Lower lobe of right lung (tissue), 2 donors: Measurements from ENCODE around the gene GET4. TPM values are rescaled to one million over a fixed set of nuclear protein-coding genes. Genes with fewer than 3 reads are reported as not detected.

Source experiments
- ATAC-seq, 2 donors: fragments of 200-7000 bp; cut with Tn5 transposase; one replicate each; pipeline ENCODE4 v1.9.1; 2020 to 2022; ENCODE audit warnings: mild to moderate bottlenecking in 2 of 2, moderate library complexity in 2 of 2
- DNase-seq: peaks from one replicate; pipeline ENCODE4 v3.0.0-alpha.2; 2020
- H3K27ac ChIP-seq: fragments of 200-600 bp; one replicate; pipeline ENCODE4 v1.8.0; 2022
- H3K27me3 ChIP-seq: fragments of 200-600 bp; one replicate; pipeline ENCODE4 v1.8.0; 2022; ENCODE audit warnings: low read depth
- H3K36me3 ChIP-seq: fragments of 200-600 bp; one replicate; pipeline ENCODE4 v1.8.0; 2022; ENCODE audit warnings: mild to moderate bottlenecking
- H3K4me1 ChIP-seq: fragments of 200-600 bp; one replicate; pipeline ENCODE4 v1.8.0; 2022
- H3K4me3 ChIP-seq: fragments of 200-600 bp; one replicate; pipeline ENCODE4 v1.8.0; 2022; ENCODE audit warnings: mild to moderate bottlenecking
- H3K9me3 ChIP-seq: fragments of 200-600 bp; one replicate; pipeline ENCODE4 v1.8.0; 2022
- CTCF ChIP-seq: fragments of 200-600 bp; IDR thresholded peaks from one replicate; pipeline ENCODE4 v1.8.0; 2022; ENCODE audit warnings: antibody characterized with exemption, mild to moderate bottlenecking
- intact Hi-C: fragments of 100-400 bp; cut with DNase I; formaldehyde crosslinking; loops from one replicate; pipeline ENCODE4 v1.11.0; 2022
- total RNA-seq: library from RNA; stranded (reverse); fragmentation: NEBNext Ultra II Directional; extraction: Animal tissue kit (Norgen Biotek cat#: 25700); gene quantifications from one replicate; pipeline ENCODE4 v1.2.1, GENCODE V29; 2021
- donor health status: DM: no; HTN: yes; CAD: no; lungs with severe emphysema.

The GET4 gene
- total RNA-seq, 1 donor from 2014 or later: 31.7 TPM

GRCh38 chr7:832167-832967, 44.0 kb upstream of the GET4 start, which contains the start of gene SUN1:
TSS of gene SUN1 (plus strand) at chr7:832476. CDS start at chr7:832525, 49 bp downstream.
- no peaks in the 10 kb centered on the region for H3K9me3 ChIP-seq
- TF ChIP-seq CTCF: no peak
- H3K4me1 ChIP-seq: peaks cover 60% of the 10 kb centered on the region
- intact Hi-C loops: no loop called here
- ATAC-seq (peak; percentile 82 to 84), DNase-seq (no peak)
- H3K4me3 ChIP-seq: peak within 1 kb of the TSS; percentile 7
- H3K27ac ChIP-seq: peak within 1 kb of the TSS; percentile 86
- H3K36me3 ChIP-seq: peaks cover 9% of the 10 kb centered on the region
- H3K27me3 ChIP-seq: no peaks in the 10 kb centered on the region

- Histone ChIP-seq H3K4me1 (peaks cover 59% of the 10 kb centered on the region), H3K27me3 (no peaks in the 10 kb centered on the region), H3K9me3 (no peaks in the 10 kb centered on the region), H3K4me3 (no peak overlapping the region), H3K36me3 (peaks cover 12% of the 10 kb centered on the region), H3K27ac (peak overlapping the region; percentile 86)
- no peak for TF ChIP-seq CTCF
- no peak for DNase-seq
- intact Hi-C loops: no loop called here
- no peak for ATAC-seq
Observed at GRCh38 chr7:832968-833424, 43.4 kb upstream of the GET4 start.

- no peaks in the 10 kb centered on the region for H3K27me3 ChIP-seq
- no peak for ATAC-seq
- intact Hi-C loops: no loop called here
- H3K4me1 ChIP-seq: peaks cover 56% of the 10 kb centered on the region
- H3K9me3 ChIP-seq: no peaks in the 10 kb centered on the region
- DNase-seq: no peak
- TF ChIP-seq CTCF: no peak
- H3K4me3 ChIP-seq: no peak overlapping the region
- peaks cover 19% of the 10 kb centered on the region for H3K36me3 ChIP-seq
- no peak overlapping the region for H3K27ac ChIP-seq
Observed at GRCh38 chr7:833601-834258, 42.6 kb upstream of the GET4 start.

- H3K27ac ChIP-seq: no peak overlapping the region
- no peak for TF ChIP-seq CTCF
- no peak overlapping the region for H3K4me3 ChIP-seq
- peaks cover 25% of the 10 kb centered on the region for H3K36me3 ChIP-seq
- intact Hi-C loops: no loop called here
- ATAC-seq: no peak
- DNase-seq: no peak
- H3K4me1 ChIP-seq: peaks cover 55% of the 10 kb centered on the region
- H3K27me3 ChIP-seq: no peaks in the 10 kb centered on the region
- H3K9me3 ChIP-seq: no peaks in the 10 kb centered on the region
Observed at GRCh38 chr7:834277-834676, 42.1 kb upstream of the GET4 start.

GRCh38 chr7:835021-835420, 41.3 kb upstream of the GET4 start:
- Histone ChIP-seq H3K9me3 (no peaks in the 10 kb centered on the region), H3K27ac (no peak overlapping the region), H3K4me3 (no peak overlapping the region), H3K36me3 (peaks cover 31% of the 10 kb centered on the region), H3K27me3 (no peaks in the 10 kb centered on the region), H3K4me1 (peaks cover 51% of the 10 kb centered on the region)
- ATAC-seq: no peak
- no peak for TF ChIP-seq CTCF
- peak; percentile 35 for DNase-seq
- intact Hi-C loops: no loop called here
